HAP-1 (cell line): ENCODE data around the gene CHN2.
A peak's percentile ranks its signal among the peaks of the same experiment; 100 is the strongest.

Experiments used
- DNase-seq, 2 experiments: peaks; one replicate each; pipeline ENCODE4 v3.0.0-alpha.2; 2016 to 2020; ENCODE audit warnings: low spot score in 2 of 2
- H3K27me3 ChIP-seq: fragments of 250-450 bp; sonication (Bioruptor Pico); 2 replicates; pipeline ENCODE4 v1.5.1; 2020; ENCODE audit warnings: low read depth, mild to moderate bottlenecking, moderate library complexity
- H3K36me3 ChIP-seq: fragments of 250-450 bp; sonication (Bioruptor Pico); replicated peaks from 2 replicates; pipeline ENCODE4 v1.5.1; 2020; ENCODE audit warnings: mild to moderate bottlenecking
- H3K4me1 ChIP-seq: fragments of 250-450 bp; sonication (Bioruptor Pico); 2 replicates; pipeline ENCODE4 v1.5.1; 2020; ENCODE audit warnings: mild to moderate bottlenecking
- H3K4me3 ChIP-seq: fragments of 250-450 bp; sonication (Bioruptor Pico); 2 replicates; pipeline ENCODE4 v1.5.1; 2020; ENCODE audit warnings: mild to moderate bottlenecking, moderate library complexity
- H3K9me3 ChIP-seq: fragments of 250-450 bp; sonication (Bioruptor Pico); 2 replicates; pipeline ENCODE4 v1.5.1; 2020; ENCODE audit warnings: mild to moderate bottlenecking, moderate library complexity
- in situ Hi-C: fragments of 300-500 bp; cut with MboI; formaldehyde crosslinking; loops from 3 replicates; pipeline ENCODE4 v1.14.3; 2020; ENCODE audit warnings: low sequenced_read_pairs, inconsistent platforms, mixed read lengths

CHN2 gene

DNA sequence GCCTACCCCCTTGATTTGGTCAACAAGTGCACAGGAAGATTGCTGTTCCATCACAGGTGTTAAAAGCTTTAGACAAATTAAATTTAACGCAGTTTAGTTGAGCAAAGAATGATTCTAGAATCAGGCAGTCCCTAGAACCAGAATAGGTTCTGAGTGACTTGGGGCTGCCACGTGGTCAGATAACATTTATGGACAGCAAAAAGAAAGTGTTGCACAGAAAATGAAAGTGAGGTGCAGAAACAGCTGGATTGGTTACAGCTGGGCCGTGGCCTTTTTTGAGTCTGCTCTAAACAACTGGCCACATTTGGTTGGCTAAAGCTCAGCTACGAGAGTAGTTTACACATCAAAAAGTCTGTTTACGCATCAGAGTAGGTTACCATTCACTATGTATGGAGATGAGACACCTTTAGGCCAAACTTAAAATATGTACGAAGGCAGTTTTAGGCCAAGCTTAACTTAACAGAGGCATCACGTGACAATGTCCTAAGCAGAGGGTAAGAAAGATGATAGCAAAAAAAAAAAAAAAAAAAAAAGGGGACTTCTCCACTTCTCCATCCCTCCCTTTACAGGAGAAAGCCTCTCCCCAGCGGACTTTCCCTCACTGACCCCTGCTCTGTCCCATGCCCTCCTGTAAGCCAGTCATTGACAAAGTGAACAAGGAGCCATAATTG lies 235.8 kb downstream of the CHN2 start:
- in situ Hi-C loops = no loop called here
- Histone ChIP-seq H3K36me3 (no peaks in the 10 kb centered on the region), H3K9me3 (no peaks in the 10 kb centered on the region), H3K4me3 (no peak overlapping the region), H3K27me3 (no peaks in the 10 kb centered on the region), H3K4me1 (no peaks in the 10 kb centered on the region)
- no peak for DNase-seq

DNA sequence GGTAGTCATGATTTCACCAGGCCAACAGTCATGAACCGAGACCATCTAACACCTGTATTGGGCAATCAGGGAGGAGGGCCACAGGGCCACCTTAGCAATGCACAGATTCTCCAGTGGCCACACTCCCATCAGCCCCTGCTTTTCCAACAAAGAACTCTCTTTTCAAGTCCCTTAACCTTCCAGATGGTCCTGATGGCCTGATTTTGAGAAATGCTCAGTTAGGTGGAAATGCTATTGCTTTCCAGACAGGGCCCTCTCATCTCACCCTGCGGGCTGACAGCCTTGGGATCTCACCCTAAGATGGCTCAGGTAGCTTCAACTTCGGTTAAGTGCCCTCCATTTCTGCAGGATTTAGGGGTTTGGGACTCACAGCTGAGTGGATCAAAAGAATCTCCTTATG lies 237.1 kb downstream of the CHN2 start:
- no peak overlapping the region for H3K4me3 ChIP-seq
- H3K9me3 ChIP-seq = no peaks in the 10 kb centered on the region
- in situ Hi-C loops = no loop called here
- H3K4me1 ChIP-seq = no peaks in the 10 kb centered on the region
- H3K27me3 ChIP-seq = no peaks in the 10 kb centered on the region
- no peak for DNase-seq
- no peaks in the 10 kb centered on the region for H3K36me3 ChIP-seq

DNA sequence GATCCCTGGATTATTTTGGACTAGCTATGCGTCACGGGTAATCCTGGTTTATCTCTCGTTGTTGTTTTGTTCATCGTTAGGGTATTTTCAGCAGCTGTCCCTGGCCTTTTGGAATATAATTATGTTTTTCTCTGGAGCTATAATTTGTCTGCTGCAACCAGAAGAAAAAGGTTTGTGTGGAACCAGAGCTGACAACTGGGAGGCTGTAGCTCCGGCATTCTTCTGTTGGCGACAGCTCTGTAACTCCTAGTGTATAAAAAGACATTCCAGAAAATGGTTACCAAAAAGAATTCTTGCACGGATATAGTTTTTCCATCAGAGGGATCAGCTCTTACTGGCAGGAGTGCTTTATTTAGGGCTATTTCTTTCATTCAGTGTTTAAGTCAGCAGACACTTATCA lies 238.1 kb downstream of the CHN2 start:
- H3K36me3 ChIP-seq = no peaks in the 10 kb centered on the region
- no peaks in the 10 kb centered on the region for H3K9me3 ChIP-seq
- in situ Hi-C loops = no loop called here
- no peak overlapping the region for H3K4me3 ChIP-seq
- DNase-seq = no peak
- H3K4me1 ChIP-seq = no peaks in the 10 kb centered on the region
- no peaks in the 10 kb centered on the region for H3K27me3 ChIP-seq

- no peak for DNase-seq
- in situ Hi-C loops = no loop called here
Observed at GRCh38 chr7:29434380-29434768, 239.8 kb downstream of the CHN2 start.

GRCh38 chr7:29435167-29435566 lies 240.6 kb downstream of the CHN2 start:
- in situ Hi-C loops = no loop called here
- H3K4me1 ChIP-seq = no peaks in the 10 kb centered on the region
- no peak overlapping the region for H3K4me3 ChIP-seq
- H3K27me3 ChIP-seq = no peaks in the 10 kb centered on the region
- no peaks in the 10 kb centered on the region for H3K36me3 ChIP-seq
- H3K9me3 ChIP-seq = no peaks in the 10 kb centered on the region
- no peak for DNase-seq

More at GRCh38 chr7:29434380-29434768, 239.8 kb downstream of the CHN2 start:
- Histone ChIP-seq H3K27me3 (no peaks in the 10 kb centered on the region), H3K9me3 (no peaks in the 10 kb centered on the region), H3K4me3 (no peak overlapping the region), H3K36me3 (no peaks in the 10 kb centered on the region), H3K4me1 (no peaks in the 10 kb centered on the region)

DNA sequence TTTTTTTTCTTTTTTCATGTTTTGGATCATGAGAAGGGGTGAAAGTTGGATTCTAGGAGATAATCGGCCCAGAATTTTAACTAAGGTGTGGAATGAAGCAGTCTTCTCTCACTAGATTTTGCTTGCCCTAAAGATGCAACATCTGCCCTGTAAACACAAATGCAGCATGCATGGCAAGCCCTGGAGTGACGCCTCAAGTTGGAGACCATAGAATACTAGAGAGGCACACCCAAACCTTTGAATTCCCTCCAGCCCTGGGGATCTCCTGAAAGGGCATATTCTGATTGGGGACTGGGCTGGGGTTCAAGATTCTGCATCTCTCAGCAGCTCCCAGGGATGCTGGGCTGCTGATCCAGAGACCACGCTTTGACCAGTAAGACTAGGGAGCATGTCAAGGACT lies 241.3 kb downstream of the CHN2 start:
- H3K27me3 ChIP-seq = no peaks in the 10 kb centered on the region
- no peaks in the 10 kb centered on the region for H3K36me3 ChIP-seq
- no peak overlapping the region for H3K4me3 ChIP-seq
- H3K9me3 ChIP-seq = no peaks in the 10 kb centered on the region
- H3K4me1 ChIP-seq = no peaks in the 10 kb centered on the region
- in situ Hi-C loops = no loop called here
- DNase-seq = no peak

- Histone ChIP-seq H3K9me3 (no peaks in the 10 kb centered on the region), H3K27me3 (no peaks in the 10 kb centered on the region), H3K4me1 (peaks cover 25% of the 10 kb centered on the region), H3K36me3 (no peaks in the 10 kb centered on the region), H3K4me3 (no peak overlapping the region)
- peak; percentile 66 to 70 for DNase-seq
- in situ Hi-C loops = no loop called here
Observed at GRCh38 chr7:29442146-29442545, 247.6 kb downstream of the CHN2 start.

GRCh38 chr7:29443552-29443951 lies 249.0 kb downstream of the CHN2 start:
- no peak for DNase-seq
- Histone ChIP-seq H3K9me3 (no peaks in the 10 kb centered on the region), H3K27me3 (no peaks in the 10 kb centered on the region), H3K4me3 (no peak overlapping the region), H3K4me1 (peaks cover 25% of the 10 kb centered on the region), H3K36me3 (no peaks in the 10 kb centered on the region)
- in situ Hi-C loops = no loop called here

GRCh38 chr7:29444267-29444666 lies 249.7 kb downstream of the CHN2 start:
- in situ Hi-C loops = no loop called here
- Histone ChIP-seq H3K36me3 (no peaks in the 10 kb centered on the region), H3K9me3 (no peaks in the 10 kb centered on the region), H3K4me1 (peaks cover 25% of the 10 kb centered on the region), H3K27me3 (no peaks in the 10 kb centered on the region), H3K4me3 (no peak overlapping the region)
- no peak for DNase-seq

GRCh38 chr7:29445736-29446135 lies 251.2 kb downstream of the CHN2 start:
- Histone ChIP-seq H3K4me1 (peaks cover 32% of the 10 kb centered on the region), H3K36me3 (no peaks in the 10 kb centered on the region), H3K4me3 (no peak overlapping the region), H3K9me3 (no peaks in the 10 kb centered on the region), H3K27me3 (no peaks in the 10 kb centered on the region)
- peak in 1 of 2 experiments; percentile 16 for DNase-seq
- in situ Hi-C loops = no loop called here

- H3K27me3 ChIP-seq = no peaks in the 10 kb centered on the region
- peaks cover 23% of the 10 kb centered on the region for H3K4me1 ChIP-seq
- in situ Hi-C loops = no loop called here
- no peak overlapping the region for H3K4me3 ChIP-seq
- no peaks in the 10 kb centered on the region for H3K9me3 ChIP-seq
- no peak for DNase-seq
- no peaks in the 10 kb centered on the region for H3K36me3 ChIP-seq
Observed at GRCh38 chr7:29447828-29448227, 253.3 kb downstream of the CHN2 start.

DNA sequence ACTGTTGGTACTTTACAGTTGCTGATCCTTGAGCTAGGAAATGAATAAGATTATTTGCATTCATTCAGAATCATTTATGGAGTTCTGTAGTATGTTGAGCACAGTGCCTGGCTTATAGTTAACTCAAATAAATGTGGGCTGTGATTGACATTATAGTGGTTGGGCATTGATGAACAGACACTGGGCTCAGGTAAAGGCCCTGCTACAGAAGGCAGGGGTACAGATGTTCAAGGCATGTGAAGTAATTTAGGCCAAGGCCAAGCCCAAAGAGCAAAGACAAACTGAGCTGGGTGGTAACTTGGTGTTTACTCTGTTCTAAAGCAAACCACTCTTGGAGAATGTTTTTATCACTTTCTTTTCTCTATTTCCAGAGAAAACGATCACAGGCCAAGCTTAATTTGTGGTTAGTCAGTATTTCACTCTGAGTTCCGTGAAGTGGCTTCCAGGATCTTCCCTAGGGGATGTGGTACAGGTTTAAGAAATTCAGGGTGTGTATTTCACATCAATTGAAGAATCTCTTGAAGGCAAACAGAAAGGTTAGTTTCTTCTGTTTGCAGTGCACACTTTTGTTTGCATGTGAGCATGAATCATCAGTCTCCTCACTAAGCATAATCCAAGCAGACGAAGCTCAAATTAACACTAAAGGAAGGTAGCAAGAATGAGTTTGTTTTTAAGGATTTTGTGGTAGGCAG lies 255.1 kb downstream of the CHN2 start:
- H3K27me3 ChIP-seq = no peaks in the 10 kb centered on the region
- no peaks in the 10 kb centered on the region for H3K36me3 ChIP-seq
- in situ Hi-C loops = no loop called here
- no peak overlapping the region for H3K4me3 ChIP-seq
- peaks cover 22% of the 10 kb centered on the region for H3K4me1 ChIP-seq
- DNase-seq = no peak
- H3K9me3 ChIP-seq = no peaks in the 10 kb centered on the region

DNA sequence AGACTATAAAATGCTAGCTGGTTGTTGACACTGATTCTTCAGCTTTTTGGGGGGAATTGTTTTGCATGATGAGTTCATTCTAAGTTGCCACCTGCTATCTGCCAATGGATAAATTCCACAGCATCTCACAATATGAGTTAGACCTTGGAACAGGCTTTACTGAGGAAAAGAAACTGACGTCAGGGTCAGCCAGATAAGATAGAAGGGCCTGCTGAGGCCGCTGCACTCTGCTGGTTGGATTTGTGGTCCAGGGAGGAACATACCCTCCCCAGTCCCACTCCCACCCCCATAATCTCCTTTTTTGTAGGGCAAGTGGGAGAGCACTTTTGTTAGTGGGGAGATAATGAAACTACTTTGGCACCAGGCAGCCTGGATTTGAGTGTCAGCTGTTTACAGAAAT lies 258.4 kb downstream of the CHN2 start:
- Histone ChIP-seq H3K4me1 (peaks cover 21% of the 10 kb centered on the region), H3K36me3 (no peaks in the 10 kb centered on the region), H3K9me3 (no peaks in the 10 kb centered on the region), H3K4me3 (no peak overlapping the region), H3K27me3 (no peaks in the 10 kb centered on the region)
- in situ Hi-C loops = no loop called here
- no peak for DNase-seq

DNA sequence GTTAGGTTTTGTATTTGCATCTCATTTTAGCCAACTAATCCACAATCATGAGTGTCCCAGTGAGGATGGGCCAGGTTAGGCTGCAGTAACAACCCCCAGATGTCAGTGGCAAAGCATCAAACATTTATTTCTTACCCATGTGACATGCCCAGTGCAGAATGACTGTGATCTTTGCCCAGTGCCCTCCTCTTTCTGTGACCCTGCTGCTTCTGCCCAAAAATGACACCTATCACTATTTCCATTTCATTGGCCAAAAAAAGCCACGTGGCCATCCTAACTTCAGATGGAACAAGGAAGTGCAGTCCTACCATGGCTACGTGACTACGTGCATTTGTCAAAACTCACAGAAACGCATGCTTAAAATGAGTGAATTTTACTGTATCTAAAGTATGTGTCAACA lies 259.9 kb downstream of the CHN2 start:
- DNase-seq = no peak
- no peaks in the 10 kb centered on the region for H3K9me3 ChIP-seq
- H3K4me3 ChIP-seq = no peak overlapping the region
- in situ Hi-C loops = no loop called here
- no peaks in the 10 kb centered on the region for H3K36me3 ChIP-seq
- no peaks in the 10 kb centered on the region for H3K27me3 ChIP-seq
- peaks cover 25% of the 10 kb centered on the region for H3K4me1 ChIP-seq
